Heart left ventricle (tissue), 16 donors: ENCODE data around the gene RFNG. TPM values are rescaled to one million over a fixed set of nuclear protein-coding genes. Genes with fewer than 3 reads are reported as not detected.

Source experiments
- ATAC-seq, 4 donors: fragments of 200-7000 bp; cut with Tn5 transposase; one replicate each; pipeline ENCODE4 v1.9.1; 2020 to 2022; ENCODE audit warnings: moderate library complexity in 4 of 4, mild to moderate bottlenecking in 3 of 4, moderate number of reproducible peaks in 1 of 4
- DNase-seq, 5 donors: peaks; one replicate each; pipeline ENCODE4 v3.0.0-alpha.2; 2020
- H3K27ac ChIP-seq, 12 donors: fragments of 200-600 bp; sonication (generic) in 4 of 12; one replicate each; pipeline versions ENCODE4 v1.5.0 to v1.8.0; 2016 to 2022; ENCODE audit warnings: mild to moderate bottlenecking in 2 of 12
- H3K27me3 ChIP-seq, 9 donors: fragments of 200-600 bp; sonication (generic) in 2 of 9; one replicate each; pipeline versions ENCODE4 v1.5.1 to v1.8.0; 2016 to 2022; ENCODE audit warnings: mild to moderate bottlenecking in 3 of 9
- H3K36me3 ChIP-seq, 9 donors: fragments of 200-600 bp; sonication (generic) in 2 of 9; one replicate each; pipeline versions ENCODE4 v1.5.0 to v1.8.0; 2018 to 2022; ENCODE audit warnings: mild to moderate bottlenecking in 2 of 9
- H3K4me1 ChIP-seq, 12 donors: fragments of 200-600 bp; sonication (generic) in 4 of 12; one replicate each; pipeline versions ENCODE4 v1.5.0 to v1.8.0; 2016 to 2022; ENCODE audit warnings: mild to moderate bottlenecking in 3 of 12
- H3K4me3 ChIP-seq, 12 donors: fragments of 200-600 bp; sonication (generic) in 4 of 12; one replicate each; pipeline versions ENCODE4 v1.5.0 to v1.8.0; 2017 to 2022; ENCODE audit warnings: mild to moderate bottlenecking in 9 of 12, moderate library complexity in 4 of 12
- H3K9me3 ChIP-seq, 12 donors: fragments of 200-600 bp; sonication (generic) in 4 of 12; one replicate each; pipeline versions ENCODE4 v1.5.0 to v1.8.0; 2016 to 2022; ENCODE audit warnings: mild to moderate bottlenecking in 1 of 12
- POLR2A ChIP-seq, 2 donors: fragments of 450-650 bp; IDR thresholded peaks; one replicate each; pipeline ENCODE4 v1.6.1; 2017; ENCODE audit warnings: antibody characterized with exemption in 2 of 2, mild to moderate bottlenecking in 2 of 2, moderate library complexity in 2 of 2
- WGBS, 4 donors: extraction: QIAGEN DNeasy Blood & Tissue Kit in 2 of 4; methylation state at CpG; one replicate each; pipeline versions ENCODE4 v1.1.5 to v1.1.7; 2013 to 2018; 5-methylcytosine and 5-hydroxymethylcytosine counted together
- intact Hi-C, 10 donors: fragments of 100-400 bp; cut with DNase I; formaldehyde crosslinking; loops; one replicate each; pipeline versions ENCODE4 v1.11.1 to v1.14.2; 2022
- polyA plus RNA-seq, 2 donors: library from polyadenylated mRNA; stranded (reverse); fragments of 200-250 nt; gene quantifications; one replicate each; pipeline ENCODE4 v1.2.3, GENCODE V29; 2013
- total RNA-seq, 9 donors: library from RNA; depleted of rRNA in 2 of 9; stranded (reverse); fragments of >200 nt in 2 of 9; fragmentation: NEBNext Ultra II Directional in 3 of 9; extraction: Animal tissue kit (Norgen Biotek cat#: 25700) in 3 of 9; gene quantifications; one replicate each; pipeline versions ENCODE4 v1.1.0 to v1.2.4, GENCODE V29; 2016 to 2023
- TF ChIP-seq, protein P1 (sequence below), 12 donors: fragments of 200-600 bp; sonication (generic) in 4 of 12; IDR thresholded peaks; one replicate each; pipeline versions ENCODE4 v1.5.0 to v1.8.0; 2018 to 2022; ENCODE audit warnings: antibody characterized with exemption in 12 of 12, mild to moderate bottlenecking in 5 of 12
- donor health status: ischemic (EF 13 %, LVEDD 7.1; RV severe dilation, severe dysfunction).
- donor health status: healthy with polysubstance abuse.
- donor health status: DM: no; HTN: yes; CAD: no.
- donor health status: DM: no; HTN: no; CAD: no.
- donor health status: ischemic (EF 25% LVEDD 6.9; RV normal size, moderate dysfunction).
- donor health status: ischemic (EF 25% LVEDD 5.7; RV mildly dilated, moderate dysfunction).
- donor health status: healthy.
- donor health status: DM: yes; HTN: yes; CAD: no.
- donor health status: ischemic (EF 35%, LVEDD 5.7; RV mildly dilated, moderate dysfunction).
- donor health status: nonischemic (EF 11% LVEDD 7.7; RV severe dilation, severe dysfunction).
- donor health status: DM: yes; HTN: yes; CAD: no.
- donor health status: PGD.
- donor health status: ischemic (EF 29% LVEDD 5.4; RV normal size, mild dysfunction).
- donor health status: nonischemic (EF 23%, LVEDD 6.1; RV moderate dilation, normal function).

Gene RFNG
- total and polyA plus RNA-seq, 11 donors, result 16.4 to 30.6 (median 21.2) TPM

DNA sequence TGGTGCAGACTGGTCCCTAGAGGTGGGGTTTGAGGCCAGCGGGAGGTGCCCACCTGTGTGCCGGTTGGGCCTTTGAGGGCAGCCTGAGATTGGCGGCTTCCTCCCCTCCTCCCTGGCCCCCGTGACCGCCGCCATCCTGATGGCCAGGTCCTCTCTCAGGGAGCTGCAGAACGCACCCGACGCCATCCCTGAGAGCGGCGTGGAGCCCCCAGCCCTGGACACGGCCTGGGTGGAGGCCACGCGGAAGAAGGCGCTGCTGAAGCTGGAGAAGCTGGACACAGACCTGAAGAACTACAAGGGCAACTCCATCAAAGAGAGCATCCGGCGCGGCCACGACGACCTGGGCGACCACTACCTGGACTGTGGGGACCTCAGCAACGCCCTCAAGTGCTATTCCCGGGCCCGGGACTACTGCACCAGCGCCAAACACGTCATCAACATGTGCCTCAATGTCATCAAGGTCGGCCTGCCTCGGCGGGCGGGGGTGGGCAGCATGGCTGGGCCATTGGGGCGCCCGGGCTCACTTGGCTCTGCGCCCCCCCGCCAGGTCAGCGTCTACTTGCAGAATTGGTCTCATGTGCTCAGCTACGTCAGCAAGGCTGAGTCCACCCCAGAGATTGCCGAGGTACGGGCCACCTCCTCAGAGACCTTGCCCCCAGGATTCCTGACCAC, 2.9 kb upstream of the RFNG start:
- Histone ChIP-seq H3K9me3 (no peaks in the 10 kb centered on the region), H3K27ac (no peak overlapping the region), H3K36me3 (peaks cover 0 to 70% (median 58%) of the 10 kb centered on the region in 9 donors), H3K4me1 (peaks cover 3 to 36% (median 24%) of the 10 kb centered on the region in 12 donors), H3K27me3 (no peaks in the 10 kb centered on the region), H3K4me3 (no peak overlapping the region)
- ATAC-seq (no peak), DNase-seq (peak in 3 of 5 donors; percentile 18 to 58 (median 24))
- 87 to 89% (median 89%) methylated on average over 19 to 38 of the region's 38 CpGs for whole genome bisulfite sequencing, 4 donors
- intact Hi-C loops, result loop anchor here in 1 of 10 donors (5.0 kb wide), 1 partner anchor 43 kb away; the partner anchor contains the start of gene FASN
- no peak for TF ChIP-seq POLR2A (IDR thresholded peaks at IDR 0.05)
- TF ChIP-seq, protein P1, sequence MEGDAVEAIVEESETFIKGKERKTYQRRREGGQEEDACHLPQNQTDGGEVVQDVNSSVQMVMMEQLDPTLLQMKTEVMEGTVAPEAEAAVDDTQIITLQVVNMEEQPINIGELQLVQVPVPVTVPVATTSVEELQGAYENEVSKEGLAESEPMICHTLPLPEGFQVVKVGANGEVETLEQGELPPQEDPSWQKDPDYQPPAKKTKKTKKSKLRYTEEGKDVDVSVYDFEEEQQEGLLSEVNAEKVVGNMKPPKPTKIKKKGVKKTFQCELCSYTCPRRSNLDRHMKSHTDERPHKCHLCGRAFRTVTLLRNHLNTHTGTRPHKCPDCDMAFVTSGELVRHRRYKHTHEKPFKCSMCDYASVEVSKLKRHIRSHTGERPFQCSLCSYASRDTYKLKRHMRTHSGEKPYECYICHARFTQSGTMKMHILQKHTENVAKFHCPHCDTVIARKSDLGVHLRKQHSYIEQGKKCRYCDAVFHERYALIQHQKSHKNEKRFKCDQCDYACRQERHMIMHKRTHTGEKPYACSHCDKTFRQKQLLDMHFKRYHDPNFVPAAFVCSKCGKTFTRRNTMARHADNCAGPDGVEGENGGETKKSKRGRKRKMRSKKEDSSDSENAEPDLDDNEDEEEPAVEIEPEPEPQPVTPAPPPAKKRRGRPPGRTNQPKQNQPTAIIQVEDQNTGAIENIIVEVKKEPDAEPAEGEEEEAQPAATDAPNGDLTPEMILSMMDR (IDR thresholded peaks at IDR 0.05), result no peak

DNA sequence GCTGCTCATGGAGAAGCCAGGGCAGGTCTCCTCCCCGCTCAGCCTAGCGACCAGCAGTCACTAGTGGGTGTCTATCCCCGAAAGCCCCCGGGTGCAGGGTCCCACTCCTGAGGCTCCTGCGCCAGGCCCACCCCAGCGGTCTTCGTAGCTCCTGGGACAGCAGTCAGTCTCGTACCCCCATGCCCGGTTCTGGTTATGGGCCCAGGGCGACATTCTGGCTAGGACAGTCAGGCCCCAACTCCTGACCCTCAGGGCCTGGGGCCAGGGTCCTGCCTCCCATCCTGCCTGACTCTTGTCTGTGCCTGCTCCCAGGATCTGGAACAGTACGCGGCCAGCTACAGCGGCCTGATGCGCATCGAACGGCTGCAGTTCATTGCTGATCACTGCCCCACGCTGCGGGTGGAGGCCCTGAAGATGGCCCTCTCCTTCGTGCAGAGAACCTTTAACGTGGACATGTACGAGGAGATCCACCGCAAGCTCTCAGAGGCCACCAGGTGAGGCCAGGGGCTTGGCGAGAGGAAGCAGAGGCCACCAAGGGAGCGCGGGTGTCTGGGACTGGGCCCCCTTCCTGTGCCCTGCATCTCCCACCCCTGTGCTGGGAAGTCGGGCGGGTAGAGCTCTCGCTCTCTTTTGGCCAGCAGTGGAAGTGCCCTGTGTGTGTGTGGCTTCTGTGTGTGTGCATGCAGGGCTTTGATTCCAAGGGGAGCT, 2.1 kb upstream of the RFNG start:
- TF ChIP-seq, protein P1 (IDR thresholded peaks at IDR 0.05), result no peak
- no peak for TF ChIP-seq POLR2A (IDR thresholded peaks at IDR 0.05)
- Histone ChIP-seq H3K27me3 (no peaks in the 10 kb centered on the region), H3K4me3 (peak overlapping the region in 1 of 12 donors; percentile 96), H3K4me1 (peaks cover 3 to 38% (median 24%) of the 10 kb centered on the region in 12 donors), H3K9me3 (no peaks in the 10 kb centered on the region), H3K27ac (no peak overlapping the region), H3K36me3 (peaks cover 0 to 69% (median 53%) of the 10 kb centered on the region in 9 donors)
- DNase-seq (peak in 2 of 5 donors; percentile 24 to 54), ATAC-seq (no peak)
- WGBS, 4 donors, result 94 to 95% (median 95%) methylated on average over 18 to 28 of the region's 28 CpGs
- intact Hi-C loops, result no loop called here

DNA sequence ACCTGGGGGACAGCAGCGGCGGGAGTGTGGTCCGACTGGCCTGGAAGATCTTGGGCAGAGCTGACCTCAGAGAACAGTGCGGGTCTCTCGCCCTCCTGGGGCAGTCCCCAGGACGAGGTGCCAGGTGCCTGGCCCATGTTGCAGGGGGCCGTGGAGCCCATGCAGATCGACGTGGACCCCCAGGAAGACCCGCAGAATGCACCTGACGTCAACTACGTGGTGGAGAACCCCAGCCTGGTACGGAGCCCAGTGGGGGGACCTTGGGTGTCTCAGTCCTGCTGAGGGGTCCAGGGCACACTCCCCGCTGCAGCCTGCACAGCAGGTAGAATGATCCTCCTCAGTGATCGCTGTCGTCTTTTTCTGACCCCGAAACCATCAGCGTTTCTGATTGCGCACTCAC, 1.5 kb upstream of the RFNG start:
- Histone ChIP-seq H3K36me3 (peaks cover 0 to 68% (median 48%) of the 10 kb centered on the region in 9 donors), H3K4me1 (peaks cover 3 to 38% (median 24%) of the 10 kb centered on the region in 12 donors), H3K27ac (no peak overlapping the region), H3K27me3 (no peaks in the 10 kb centered on the region), H3K4me3 (peak overlapping the region in 7 of 12 donors; percentile 63 to 96 (median 82)), H3K9me3 (no peaks in the 10 kb centered on the region)
- DNase-seq (peak in 2 of 5 donors; percentile 27 to 37), ATAC-seq (no peak)
- no peak for TF ChIP-seq POLR2A (IDR thresholded peaks at IDR 0.05)
- TF ChIP-seq, protein P1 (IDR thresholded peaks at IDR 0.05), result no peak
- intact Hi-C loops, result no loop called here
- WGBS, 4 donors, result 90 to 93% (median 90%) methylated on average over 8 to 19 of the region's 19 CpGs

DNA sequence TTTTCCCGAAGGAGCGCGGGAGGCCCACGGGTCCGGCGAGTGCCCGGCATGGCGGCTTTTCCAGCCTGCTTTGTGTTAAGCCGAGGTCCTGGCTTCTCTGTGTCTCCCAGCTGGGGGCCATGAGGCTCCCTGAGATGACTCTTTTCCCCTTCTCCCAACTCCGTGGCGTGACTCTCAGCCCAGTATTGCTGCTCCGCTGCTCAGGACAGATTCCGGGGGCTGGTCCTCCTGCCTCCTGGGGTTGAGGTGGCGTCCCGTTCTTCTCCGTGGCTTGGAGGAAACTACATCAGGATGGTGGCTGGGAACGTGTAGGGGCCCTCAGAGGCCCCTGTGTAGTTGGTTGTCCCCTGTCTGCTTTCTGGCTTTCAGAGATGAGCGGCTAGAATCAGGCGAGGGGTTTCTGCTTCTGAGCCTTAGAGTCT, 1.0 kb upstream of the RFNG start:
- Histone ChIP-seq H3K27me3 (no peaks in the 10 kb centered on the region), H3K9me3 (no peaks in the 10 kb centered on the region), H3K4me1 (peaks cover 3 to 38% (median 24%) of the 10 kb centered on the region in 12 donors), H3K27ac (peak overlapping the region in 5 of 12 donors; percentile 9 to 67 (median 58)), H3K36me3 (peaks cover 0 to 68% (median 43%) of the 10 kb centered on the region in 9 donors), H3K4me3 (peak overlapping the region; percentile 63 to 96 (median 82))
- no peak for TF ChIP-seq POLR2A (IDR thresholded peaks at IDR 0.05)
- TF ChIP-seq, protein P1 (IDR thresholded peaks at IDR 0.05), result no peak
- intact Hi-C loops, result no loop called here
- ATAC-seq (no peak), DNase-seq (no peak)
- WGBS, 4 donors, result 15 to 27% (median 25%) methylated on average over 17 to 19 of the region's 19 CpGs
